HG03159 (cell line): ENCODE results near the gene ALDH4A1.
A peak's percentile ranks its signal among the peaks of the same experiment; 100 is the strongest.

ENCODE experiments used
- ATAC-seq: cut with Tn5 transposase; IDR thresholded peaks from one replicate; pipeline ENCODE4 v1.9.1; 2021; ENCODE audit warnings: mild to moderate bottlenecking, moderate library complexity; ENCODE audit not compliant: unreplicated experiment

ALDH4A1 gene

DNA sequence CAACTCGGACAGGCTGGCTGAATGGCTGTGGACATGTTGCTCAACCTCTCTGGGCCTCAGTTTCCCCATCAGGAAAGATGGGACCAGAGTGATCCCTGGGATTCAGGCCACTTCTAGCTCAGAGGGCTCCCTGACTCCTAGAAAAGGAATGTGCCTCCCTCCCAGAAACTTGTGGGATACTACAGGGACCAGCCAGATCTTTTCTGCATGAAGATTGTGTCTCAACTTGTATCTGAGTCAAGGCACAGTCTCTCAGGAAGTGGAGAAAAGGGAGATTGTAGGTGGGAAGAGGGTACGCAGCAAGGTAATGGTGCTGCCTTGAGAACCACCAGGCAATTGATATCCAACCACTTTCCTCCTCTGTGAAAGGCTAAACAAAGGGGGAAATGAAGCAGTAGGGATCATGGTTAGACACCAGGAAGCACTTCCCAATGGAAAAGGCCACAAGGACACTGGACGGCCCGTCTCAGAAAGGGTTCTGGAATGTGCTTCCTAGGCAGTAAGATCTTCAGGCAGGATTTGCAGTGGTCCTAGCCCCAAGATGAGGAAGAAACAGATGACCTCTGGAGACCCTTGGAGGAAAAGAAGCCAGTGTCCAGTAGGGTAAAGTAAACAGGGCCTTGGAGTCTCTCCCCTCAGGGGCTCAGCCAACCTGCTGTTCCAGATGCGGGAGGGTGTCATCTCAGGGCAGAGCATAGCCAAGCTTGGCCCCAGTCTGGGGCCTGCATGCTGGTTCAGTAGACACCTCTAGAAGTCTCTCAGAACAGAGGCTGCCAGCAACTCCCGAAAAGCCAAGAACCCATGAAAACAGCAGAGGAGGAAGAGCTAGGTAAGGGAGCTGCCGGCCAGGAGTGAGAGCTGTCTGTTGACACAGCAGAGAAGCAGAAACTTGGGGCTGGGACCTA is 37.3 kb upstream of the ALDH4A1 start:
- ATAC-seq, result no peak

DNA sequence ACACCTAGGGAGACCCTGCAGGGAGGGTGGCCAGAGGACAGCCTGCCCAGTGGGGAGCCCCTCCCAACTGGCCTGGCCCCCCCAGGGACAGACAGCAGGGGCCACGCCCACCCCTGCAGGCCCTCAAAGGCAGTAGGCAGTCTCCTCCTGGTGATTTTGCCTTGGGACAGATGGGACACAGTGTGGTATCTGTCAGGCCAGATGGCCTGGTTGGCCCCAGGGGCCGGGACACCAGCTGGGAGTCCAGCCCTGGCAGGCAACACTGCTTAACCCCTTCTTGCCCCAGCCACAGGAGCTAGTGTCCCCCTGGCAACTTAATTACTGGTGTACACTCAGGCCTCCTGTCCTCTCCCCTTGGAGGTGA is 36.3 kb upstream of the ALDH4A1 start:
- ATAC-seq, result no peak

DNA sequence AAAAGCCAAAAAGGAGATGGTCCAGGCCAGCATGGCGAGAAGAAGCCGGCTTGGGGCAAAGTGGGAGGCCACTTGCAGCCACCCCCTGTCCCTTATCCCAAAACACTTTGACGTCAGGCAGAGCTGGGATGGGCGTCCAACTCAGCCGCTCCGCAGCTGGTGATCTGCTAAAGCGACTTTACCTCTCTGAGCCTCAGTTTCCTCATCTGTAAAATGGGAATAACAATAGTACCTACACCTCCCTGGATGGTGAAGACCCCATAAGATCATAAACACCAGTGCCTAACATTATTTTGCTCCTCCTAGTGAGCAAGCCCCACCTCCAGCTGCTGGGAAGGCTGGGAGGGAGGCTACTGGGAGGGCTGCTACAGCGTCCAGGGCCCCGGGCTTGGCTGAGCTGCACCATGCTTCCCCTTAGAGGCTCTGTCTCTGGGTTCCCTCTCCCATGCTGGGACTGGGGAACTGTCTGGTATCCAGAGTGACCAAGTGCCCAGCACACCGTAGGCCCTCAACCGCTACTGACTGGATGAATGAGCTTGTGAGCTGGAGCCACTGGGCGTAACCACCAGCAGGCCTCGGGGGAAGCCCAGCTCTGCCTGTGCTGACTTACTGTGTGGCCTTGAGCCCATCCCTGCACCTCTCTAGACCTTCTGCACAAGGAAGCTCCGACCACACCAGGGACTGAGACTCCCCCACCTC is 35.8 kb upstream of the ALDH4A1 start:
- ATAC-seq, result no peak

DNA sequence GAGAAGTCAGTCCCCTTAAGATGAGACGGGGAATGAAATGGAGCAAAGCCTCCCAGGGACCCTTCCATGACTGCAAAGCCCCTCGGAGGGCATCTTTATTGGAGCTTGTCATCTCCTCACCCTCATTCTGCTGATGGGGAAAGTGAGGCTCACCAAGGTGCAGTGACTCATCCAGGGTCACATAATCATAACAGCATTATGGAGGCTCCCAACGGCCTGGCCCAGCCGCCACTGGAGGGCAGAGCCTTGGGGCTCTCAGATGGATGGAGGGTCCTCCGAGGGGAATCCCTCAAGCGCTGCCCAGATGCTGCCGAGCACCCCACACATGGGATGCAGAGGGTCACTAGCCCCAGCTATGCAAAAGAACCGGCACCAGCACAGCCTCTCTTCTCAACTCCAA is 35.2 kb upstream of the ALDH4A1 start:
- ATAC-seq, result no peak

DNA sequence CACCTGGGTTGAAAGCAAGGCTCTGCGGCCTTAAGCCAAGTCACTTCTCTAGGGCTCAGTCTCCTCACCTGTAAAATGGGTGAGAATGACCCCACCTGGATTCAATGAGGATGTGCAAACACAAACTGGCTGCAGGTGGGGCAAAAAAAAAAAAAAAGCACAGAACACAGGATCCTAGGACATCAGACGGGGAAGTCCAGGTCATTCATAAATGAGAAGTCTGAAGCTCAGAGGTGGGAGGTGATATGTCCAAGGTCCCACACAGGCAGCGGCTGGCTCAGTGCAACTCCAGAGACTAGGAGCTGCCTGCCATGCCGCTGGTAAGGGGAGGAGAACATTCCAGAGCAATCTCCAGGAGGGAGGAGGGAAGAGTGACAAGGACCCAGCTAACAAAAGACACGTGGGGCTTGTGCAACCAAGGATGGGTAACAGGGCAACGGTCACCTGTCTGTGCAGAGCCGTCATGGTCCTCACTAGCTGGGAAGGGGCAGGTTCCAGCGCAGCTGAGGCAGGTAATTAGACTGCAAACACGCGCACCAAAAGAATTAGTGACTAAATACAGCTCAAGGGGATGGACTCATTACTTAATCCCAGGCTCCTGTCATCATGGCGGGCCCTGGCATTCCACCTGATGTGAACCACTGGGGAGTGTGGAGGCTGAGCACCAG is 34.6 kb upstream of the ALDH4A1 start:
- ATAC-seq, result no peak

DNA sequence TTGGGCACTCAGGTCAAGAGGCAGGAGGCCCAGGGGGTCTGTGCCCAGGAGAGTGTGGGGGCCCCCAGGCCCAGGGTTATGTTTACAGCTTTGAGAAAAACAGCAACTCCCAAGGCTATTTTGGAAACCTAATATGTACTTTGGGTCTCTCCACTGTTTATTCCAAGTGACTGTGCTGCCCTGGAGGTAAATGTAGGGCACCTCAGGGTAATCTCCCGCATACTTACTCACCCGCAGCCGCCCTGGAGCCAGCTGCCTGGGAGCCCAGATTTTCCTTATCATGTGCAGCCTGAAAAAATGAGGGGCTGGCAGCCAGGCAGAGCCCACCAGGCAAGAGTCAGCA is 34.1 kb upstream of the ALDH4A1 start:
- no peak for ATAC-seq

DNA sequence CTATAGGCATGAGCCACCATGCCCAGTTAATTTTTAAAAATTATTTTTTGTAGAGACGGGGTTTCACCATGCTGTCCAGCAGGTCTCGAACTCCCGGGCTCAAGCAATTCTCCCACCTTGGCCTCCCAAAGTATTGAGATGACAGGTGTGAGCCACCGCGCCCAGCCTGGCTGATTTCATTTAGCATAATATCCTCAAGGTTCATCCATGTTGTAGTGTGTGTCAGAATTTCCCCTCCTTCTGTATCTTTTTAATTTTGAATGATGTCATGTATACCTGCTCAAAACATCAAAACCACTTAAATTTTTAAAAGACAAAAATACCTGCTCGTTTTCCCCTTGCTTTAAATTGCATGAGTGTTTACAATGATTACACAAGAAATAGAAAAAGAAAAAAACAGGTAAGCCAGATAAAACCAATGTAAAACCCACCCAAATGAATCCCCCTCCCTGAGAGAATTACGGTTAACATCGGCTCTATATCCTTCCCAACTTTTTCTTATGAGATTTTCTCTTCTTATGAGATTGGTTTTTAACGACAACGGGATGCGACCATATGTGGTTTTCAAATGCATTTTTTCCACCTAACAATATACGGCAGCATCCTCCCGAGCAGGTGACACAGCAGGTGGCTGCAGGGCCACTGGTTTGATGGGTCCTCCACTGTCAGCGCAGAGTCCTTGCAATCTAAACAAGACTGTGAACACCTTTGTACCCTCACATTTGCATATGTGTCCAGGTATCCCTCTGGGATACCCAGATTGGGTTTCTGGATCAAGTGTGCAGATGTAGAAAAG is 32.0 kb upstream of the ALDH4A1 start:
- no peak for ATAC-seq

DNA sequence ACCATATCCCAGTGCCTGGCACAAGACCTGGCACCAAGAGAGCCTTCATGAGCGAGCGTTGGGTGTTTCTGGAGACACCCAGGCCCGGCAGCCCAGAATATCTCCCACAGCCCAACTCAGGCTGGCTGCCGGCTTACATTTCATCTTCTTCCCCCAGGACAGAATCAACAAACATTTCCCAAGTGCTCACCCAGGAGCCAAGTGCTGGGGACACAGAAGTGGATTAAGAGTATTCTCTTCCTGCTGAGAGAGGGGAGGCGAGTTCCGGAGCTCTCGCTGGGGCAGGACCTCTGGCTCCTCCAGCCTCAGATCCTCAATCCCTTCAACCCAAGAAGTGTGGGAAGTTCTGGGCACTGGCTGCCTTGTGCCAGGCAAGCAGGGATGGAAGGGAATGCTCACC is 30.5 kb upstream of the ALDH4A1 start:
- no peak for ATAC-seq

DNA sequence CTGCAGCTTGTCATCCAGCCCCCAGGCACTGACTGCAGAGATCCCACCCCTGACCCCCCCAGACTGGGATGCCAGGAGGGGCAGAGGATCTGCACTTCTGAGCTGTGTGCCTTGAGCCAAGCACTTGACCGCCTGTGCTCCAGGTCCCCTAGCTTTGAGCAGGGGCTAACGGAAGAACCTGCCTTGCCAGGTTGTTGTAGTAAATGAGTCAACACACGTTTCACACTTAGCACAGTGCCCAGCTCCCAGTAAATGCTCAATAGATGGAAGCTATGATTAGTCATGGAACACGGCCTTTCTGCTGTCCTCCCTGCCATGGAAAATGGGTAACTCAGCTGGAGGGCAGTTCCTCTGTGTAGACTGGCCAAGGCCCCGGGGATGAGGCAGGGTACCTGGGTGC is 30.0 kb upstream of the ALDH4A1 start:
- no peak for ATAC-seq

DNA sequence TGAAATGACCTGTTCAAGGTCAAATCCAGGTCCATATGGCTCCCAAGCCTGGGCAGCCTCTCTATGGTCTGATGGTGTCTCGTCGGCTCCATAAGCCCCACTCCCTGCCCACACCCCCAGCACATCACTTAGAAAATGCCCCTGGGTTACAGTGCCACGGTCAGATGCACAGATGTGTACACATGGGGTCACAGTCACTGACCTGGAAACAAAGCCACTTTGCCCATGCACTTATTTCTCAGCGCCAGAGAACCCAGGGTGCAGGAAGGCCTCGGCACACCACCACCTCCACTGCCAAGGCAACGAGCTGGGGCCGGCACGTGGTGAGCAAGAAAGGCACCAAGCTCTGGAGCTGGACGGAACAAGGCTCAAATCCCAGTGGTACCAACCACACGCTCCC is 29.4 kb upstream of the ALDH4A1 start:
- ATAC-seq, result no peak

DNA sequence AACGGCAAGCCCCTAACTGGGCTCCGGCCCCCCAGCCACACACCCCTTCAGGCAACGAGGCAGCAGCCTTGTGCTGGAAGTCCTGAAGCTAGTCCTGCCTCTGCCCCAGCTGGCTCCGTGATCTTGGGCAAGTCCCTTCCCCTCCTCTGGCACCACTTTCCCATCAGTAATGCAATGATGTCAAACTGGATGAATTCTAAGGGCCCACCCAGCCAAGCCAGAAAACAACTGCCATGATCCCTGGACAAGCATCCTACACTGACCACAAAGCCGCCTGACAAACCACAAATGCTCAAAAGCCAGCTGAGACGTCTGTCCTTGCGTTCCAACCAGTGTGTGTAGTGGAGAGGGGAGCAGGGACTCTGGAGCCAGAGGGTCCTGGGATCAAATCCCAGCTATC is 27.3 kb upstream of the ALDH4A1 start:
- ATAC-seq, result no peak

DNA sequence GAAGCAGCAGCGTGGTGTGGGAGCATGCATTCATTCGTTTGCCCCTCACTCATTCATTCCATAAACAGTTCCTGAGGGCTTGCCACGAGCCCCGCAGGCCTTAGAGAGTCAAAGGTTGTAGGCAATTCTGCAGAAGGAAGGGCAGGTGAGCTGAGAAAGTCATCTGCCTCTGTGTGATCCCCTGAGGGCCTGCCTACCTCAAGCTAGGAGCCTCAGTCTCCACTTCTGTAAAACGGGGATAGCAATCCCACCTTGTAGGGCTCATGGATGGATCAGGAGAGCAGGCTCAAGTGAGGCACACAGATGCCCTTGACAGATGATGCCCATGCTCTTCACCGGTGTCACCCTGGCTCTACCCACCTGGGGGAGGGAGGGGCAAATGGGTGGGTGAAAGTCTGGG is 26.6 kb upstream of the ALDH4A1 start:
- ATAC-seq, result no peak

DNA sequence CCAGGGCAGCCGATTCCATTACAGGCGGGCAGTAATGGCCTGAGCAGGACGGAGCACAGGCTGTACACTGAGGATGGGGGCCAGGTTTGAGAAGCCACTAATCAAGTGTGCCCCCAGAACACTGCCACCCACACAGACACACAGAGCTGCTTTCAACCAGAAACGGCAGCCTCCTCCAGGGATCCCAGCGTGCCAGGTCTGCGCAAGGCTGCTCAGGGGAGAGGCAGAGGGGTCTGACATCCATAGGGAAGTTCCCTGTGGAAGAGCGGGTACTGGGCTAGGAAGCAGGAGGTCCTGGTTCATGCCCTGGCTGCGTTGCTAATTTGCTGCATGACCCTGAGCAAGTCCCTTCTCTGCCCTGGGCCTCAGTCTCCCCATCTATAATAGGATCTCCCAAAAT is 26.1 kb upstream of the ALDH4A1 start:
- no peak for ATAC-seq

DNA sequence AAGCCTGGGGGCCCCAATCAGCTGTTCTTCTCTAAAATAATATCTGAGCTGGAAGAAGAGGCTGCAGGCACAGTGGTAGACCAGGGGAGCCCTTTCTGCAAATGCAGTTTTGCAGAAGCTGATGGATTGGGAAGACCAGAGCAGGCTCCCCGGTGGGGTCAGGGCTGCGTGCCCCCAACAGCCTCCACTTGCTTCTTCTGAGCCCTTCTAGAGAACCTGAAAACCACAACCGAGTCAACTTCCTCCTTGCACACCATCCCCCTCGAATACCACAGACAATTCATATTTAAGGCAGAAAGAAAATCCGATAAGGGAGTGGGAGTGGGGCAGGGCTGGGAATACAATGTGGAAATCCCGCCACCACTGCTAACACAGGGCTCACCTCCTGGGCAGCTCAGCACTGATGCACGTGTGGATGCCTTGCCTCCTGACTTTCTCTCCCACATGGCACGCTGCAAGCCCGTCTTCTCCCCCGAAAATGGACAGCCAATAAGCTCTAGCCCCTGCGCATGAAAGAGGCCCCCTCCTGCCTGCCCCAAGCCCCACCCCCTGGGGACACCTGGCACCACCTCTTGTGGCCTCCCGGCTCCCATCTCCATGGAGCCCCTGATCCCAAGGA is 25.4 kb upstream of the ALDH4A1 start:
- ATAC-seq, result peak; percentile 43

DNA sequence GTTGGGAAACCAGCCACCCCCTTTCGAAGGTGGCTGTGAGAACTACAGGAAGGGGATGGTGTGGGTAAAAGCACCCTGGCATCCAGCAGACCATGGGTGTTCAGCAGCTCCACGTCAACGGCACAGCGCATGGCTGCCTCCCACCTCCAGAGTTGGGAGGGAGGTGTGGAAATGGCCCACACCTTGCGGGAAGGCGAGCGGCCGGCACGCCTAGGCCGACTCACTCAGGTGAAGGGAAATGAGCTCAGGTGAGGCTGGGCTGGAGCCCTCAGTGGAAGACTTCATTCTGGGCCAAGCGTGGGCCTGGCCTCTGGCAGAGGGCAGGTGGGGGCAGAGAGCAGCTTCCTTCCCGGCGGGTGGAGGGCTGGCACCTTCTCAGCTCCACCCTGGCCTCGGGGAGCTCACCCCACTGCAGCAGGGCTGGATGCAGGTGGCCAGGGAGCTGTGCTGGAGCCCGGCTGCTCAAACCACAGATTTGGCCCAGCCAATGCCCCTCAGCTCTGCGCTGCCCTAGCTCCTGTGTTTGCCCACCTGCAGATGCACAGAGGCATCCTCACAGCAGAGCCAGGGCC is 24.8 kb upstream of the ALDH4A1 start:
- peak; percentile 33 for ATAC-seq

DNA sequence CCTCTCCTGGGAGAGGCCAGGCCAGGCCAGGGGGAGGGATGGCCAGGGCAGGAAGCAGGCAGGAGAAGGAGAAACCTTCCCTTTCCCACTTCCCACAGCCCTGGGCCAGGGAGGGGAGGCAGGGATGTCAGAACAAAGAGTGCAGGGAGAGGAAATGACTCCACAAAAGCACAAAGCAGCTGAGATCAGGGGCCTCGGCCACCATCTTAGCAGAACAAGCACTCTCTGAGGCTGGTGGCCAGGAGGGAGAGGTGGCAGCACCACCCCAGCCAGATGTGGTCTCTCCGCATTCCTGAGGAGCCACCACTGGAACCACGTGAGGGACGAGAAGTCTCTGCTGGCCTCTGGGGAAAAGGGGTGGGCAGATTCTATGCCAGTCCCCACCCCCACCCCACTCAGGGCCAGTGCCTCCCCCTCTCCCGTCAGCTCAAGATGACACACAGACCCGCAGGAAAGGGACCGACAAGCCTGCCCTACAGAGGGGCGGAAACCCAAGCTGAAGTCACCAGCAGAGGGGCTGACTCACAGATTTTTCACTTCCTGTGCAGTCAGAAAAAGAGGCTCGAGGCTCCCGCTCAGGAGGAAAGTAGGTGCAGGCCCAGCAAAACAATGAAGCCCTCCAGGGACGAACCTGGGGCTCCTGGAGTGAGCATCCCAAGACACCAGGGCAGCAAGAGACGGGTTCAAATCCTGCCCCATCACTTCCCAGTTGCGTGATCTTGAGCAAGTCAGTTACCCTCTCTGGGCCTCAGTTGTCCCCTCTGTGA is 24.1 kb upstream of the ALDH4A1 start:
- peak; percentile 72 for ATAC-seq

DNA sequence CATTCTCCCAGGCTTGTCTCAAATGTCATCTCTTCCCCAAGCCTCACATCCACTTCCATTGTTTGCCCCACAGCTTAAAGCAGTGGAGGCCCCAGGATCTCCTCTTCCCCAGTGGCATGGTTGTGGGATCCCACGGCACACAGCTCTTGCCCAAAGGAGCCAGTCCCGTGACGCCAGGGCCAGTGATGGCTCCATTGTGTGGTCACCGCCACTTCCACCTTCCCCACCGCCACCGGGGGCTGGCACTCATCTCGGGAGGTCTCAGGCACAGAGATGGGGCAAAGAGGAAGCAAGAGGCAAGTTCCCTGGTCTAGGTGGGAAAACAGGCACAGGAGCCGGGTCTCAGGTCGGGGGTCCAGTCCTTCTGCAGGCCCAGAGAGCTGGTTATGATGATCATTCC is 22.9 kb upstream of the ALDH4A1 start:
- ATAC-seq, result no peak

DNA sequence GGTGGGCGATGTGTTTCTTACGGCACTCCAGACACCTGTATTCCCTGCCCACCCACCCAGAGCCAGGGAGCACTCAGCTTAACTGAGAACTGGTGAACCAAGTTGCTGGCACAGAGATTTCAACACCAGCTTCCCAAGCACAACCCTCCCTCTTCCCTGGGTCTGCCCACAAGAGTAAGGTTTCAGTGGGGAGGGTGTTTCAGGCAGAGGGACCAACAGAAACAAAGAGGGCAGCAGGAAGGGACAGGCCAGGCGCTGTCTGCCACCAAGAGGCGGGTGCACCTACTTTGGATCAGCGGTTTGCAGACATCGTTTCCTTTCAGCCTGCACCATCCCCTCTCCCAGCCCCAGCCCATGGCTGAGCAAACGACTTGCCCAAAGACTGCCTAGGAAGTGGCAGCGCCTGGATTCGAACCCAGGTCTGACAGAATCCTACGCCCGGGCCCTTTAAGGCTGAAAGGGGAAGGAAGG is 21.9 kb upstream of the ALDH4A1 start:
- no peak for ATAC-seq

DNA sequence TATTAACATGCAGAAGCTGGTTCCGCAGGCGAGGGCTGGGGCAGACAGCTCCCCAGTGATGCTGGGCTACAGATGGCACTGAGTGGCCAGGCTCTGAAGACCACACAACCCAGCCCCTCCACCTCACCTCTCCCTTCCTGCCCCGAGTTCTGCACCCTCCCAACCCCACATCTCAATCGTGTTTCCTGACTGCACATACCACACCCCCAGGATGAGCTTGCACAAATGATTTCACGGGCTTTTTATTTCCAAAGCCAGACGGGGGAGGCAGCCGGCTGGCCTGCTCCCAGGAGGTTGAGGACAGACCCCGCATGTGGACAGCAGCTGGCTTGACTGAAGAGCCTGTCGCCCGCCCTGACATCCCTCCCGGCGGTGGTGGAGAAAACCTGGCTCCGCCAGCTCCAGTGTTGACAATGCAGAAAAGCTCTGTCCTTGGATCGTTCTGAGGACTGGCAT is 21.4 kb upstream of the ALDH4A1 start:
- ATAC-seq, result no peak
